SKM-1 (cell line): ENCODE data around the gene SCYGR1.
"Not testable (repeated sequence)": the region's sequence is repeated elsewhere in the genome, so short reads cannot be mapped to it uniquely, and the experiment has no call there.

ENCODE experiments used
- DNase-seq: peaks from one replicate; lab custom pipeline; 2025; ENCODE audit not compliant: unreplicated experiment; lab: John Stamatoyannopoulos, UW

The SCYGR1 gene

GRCh38 chr2:227387583-227387982 lies at the start of gene SCYGR1:
SCYGR1 (minus strand) TSS chr2:227387949; CDS start chr2:227387949, 0 bp downstream.
- not testable (repeated sequence) for DNase-seq

GRCh38 chr2:227436436-227437174 lies 48.9 kb upstream of the SCYGR1 start:
- DNase-seq: peak; percentile 68

- DNase-seq: no peak
Measured at GRCh38 chr2:227433171-227433570, 45.4 kb upstream of the SCYGR1 start.

- DNase-seq: no peak
Measured at GRCh38 chr2:227430639-227431038, 42.9 kb upstream of the SCYGR1 start.

- DNase-seq: no peak
Measured at GRCh38 chr2:227428731-227429285, 41.1 kb upstream of the SCYGR1 start.

GRCh38 chr2:227423656-227424499 lies 36.1 kb upstream of the SCYGR1 start:
- no peak for DNase-seq

- no peak for DNase-seq
Measured at GRCh38 chr2:227420087-227421052, 32.6 kb upstream of the SCYGR1 start.

- no peak for DNase-seq
Measured at GRCh38 chr2:227416701-227417100, 29.0 kb upstream of the SCYGR1 start.

GRCh38 chr2:227415538-227416424 lies 28.0 kb upstream of the SCYGR1 start:
- DNase-seq: peak; percentile 57

- no peak for DNase-seq
Measured at GRCh38 chr2:227414846-227415245, 27.1 kb upstream of the SCYGR1 start.

- no peak for DNase-seq
Measured at GRCh38 chr2:227413371-227413770, 25.6 kb upstream of the SCYGR1 start.

- DNase-seq: no peak
Measured at GRCh38 chr2:227412877-227413276, 25.1 kb upstream of the SCYGR1 start.

- DNase-seq: no peak
Measured at GRCh38 chr2:227411990-227412350, 24.2 kb upstream of the SCYGR1 start.

GRCh38 chr2:227411320-227411989 lies 23.7 kb upstream of the SCYGR1 start:
- DNase-seq: no peak

GRCh38 chr2:227410191-227410590 lies 22.4 kb upstream of the SCYGR1 start:
- no peak for DNase-seq

GRCh38 chr2:227407591-227408151 lies 19.9 kb upstream of the SCYGR1 start:
- peak; percentile 89 for DNase-seq

- DNase-seq: no peak
Measured at GRCh38 chr2:227406177-227407031, 18.7 kb upstream of the SCYGR1 start.
